HG02840 (cell line): ENCODE results near the gene ARSH.
"Not testable (repeated sequence)": the region's sequence is repeated elsewhere in the genome, so short reads cannot be mapped to it uniquely, and the experiment has no call there.

Experiments
- ATAC-seq: cut with Tn5 transposase; IDR thresholded peaks from one replicate; pipeline ENCODE4 v1.9.1; 2021; ENCODE audit warnings: mild to moderate bottlenecking, moderate library complexity, moderate number of reproducible peaks; ENCODE audit not compliant: unreplicated experiment, low FRiP score

The ARSH gene, protein sequence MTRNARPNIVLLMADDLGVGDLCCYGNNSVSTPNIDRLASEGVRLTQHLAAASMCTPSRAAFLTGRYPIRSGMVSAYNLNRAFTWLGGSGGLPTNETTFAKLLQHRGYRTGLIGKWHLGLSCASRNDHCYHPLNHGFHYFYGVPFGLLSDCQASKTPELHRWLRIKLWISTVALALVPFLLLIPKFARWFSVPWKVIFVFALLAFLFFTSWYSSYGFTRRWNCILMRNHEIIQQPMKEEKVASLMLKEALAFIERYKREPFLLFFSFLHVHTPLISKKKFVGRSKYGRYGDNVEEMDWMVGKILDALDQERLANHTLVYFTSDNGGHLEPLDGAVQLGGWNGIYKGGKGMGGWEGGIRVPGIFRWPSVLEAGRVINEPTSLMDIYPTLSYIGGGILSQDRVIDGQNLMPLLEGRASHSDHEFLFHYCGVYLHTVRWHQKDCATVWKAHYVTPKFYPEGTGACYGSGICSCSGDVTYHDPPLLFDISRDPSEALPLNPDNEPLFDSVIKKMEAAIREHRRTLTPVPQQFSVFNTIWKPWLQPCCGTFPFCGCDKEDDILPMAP

DNA sequence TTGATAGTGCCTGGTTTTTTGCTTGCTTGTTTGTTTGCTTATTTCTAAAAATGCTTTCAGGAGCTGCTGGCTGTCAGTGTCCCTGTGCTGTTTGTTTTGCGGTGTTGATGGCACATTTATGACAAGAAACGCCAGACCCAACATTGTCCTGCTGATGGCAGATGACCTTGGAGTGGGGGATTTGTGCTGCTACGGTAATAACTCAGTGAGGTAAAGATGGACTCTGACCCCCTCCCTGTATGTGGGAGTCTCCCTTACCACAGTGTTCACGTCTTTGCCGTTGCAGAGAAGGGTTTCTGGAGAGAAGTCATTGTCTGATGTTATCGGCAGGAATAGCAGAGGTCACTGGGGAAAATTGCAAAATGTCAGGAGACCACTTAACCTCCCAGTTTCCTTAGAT, at the start of gene ARSH:
Gene ARSH, plus strand, starts transcription at position 52 of the 400 bp plus-strand sequence. Its CDS starts 67 bp downstream, at position 119.
- ATAC-seq: no peak

DNA sequence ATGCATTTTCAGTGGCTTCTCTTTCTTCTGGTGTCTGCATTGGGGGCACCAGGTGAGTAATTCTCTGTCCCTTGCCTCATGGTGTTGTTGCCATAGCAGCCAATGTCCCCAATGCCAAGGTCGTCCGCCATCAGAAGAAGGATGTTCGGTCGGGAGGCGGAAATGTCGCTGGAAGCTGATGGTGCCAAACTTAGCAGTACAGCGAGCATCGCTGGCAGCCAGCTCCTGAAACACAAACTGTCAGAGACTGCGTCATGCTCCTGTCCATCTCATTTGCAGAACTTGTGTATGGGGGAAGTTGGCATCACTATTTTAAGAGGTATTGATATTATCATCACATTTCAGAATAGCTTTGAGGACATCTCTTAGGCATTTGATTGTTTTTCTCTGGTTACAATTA, 48.1 kb upstream of the ARSH start:
- ATAC-seq: no peak

DNA sequence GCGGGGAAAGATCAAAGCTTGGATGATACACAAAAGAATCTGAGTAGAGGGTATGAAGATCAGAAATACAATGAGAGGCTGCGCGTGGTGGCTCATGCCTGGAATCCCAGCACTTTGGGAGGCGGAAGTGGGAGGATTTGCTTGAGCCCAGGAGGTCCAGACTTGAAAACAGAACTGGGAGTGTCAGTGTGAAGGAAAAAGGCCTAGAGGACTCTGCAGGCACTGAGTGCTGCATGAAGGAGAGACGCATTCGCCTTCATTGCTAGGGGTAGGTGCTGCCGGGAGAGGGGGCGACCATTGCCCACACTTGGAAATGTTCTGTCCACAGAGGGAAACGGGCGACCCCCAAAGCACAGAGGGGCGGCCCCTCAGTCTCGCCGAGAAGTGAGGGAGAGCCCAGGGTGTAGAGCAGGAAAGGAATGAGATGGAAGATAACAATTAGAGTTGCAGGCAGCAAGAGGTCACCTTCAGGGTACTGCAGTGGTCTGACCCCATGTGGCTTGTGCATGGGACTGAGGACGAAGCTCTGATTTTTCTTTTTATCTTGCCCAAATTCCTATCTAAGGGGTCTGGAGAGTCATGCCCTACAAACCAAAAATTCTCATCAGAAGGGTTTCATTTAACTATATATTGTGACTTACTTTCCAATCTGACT, 45.4 kb upstream of the ARSH start:
- ATAC-seq: no peak

DNA sequence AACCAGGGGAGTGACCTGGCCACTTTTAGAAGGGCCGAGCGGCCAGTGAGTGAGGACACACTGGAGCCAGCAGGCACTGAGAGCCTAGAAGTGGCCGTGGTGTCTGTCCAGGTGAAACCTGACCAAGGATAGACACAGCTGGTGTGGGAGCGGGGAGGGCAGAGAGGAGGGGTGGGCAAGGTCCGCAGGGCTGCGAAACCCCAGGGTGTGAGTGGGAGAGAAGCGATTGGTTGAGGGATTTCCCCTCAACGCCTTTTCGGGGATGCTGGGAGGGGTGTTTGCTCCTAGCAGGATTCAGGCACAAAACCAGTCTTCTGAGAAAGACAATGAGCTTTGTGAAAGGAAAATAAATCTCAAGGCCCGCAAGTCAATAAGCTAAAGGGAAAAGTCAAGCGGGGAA, 44.0 kb upstream of the ARSH start:
- no peak for ATAC-seq

DNA sequence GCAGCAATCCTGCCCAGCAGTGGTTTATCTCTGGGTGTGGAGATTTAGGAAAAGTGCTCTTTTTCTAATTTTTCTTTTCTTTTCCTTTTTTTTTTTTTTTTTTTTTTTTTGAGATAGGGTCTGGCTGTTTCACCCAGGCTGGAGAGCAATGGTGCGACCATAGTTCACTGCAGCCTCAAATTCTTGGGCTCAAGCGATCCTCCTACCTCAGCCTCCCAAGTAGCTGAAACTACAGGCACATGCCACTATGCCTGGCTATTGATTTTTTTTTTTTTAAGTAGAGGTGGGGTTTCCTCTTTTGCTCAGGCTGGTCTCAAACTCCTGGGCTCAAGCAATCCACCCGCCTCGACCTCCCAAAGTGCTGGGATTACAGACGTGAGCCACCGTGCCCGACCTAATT, 42.9 kb upstream of the ARSH start:
- not testable (repeated sequence) for ATAC-seq

DNA sequence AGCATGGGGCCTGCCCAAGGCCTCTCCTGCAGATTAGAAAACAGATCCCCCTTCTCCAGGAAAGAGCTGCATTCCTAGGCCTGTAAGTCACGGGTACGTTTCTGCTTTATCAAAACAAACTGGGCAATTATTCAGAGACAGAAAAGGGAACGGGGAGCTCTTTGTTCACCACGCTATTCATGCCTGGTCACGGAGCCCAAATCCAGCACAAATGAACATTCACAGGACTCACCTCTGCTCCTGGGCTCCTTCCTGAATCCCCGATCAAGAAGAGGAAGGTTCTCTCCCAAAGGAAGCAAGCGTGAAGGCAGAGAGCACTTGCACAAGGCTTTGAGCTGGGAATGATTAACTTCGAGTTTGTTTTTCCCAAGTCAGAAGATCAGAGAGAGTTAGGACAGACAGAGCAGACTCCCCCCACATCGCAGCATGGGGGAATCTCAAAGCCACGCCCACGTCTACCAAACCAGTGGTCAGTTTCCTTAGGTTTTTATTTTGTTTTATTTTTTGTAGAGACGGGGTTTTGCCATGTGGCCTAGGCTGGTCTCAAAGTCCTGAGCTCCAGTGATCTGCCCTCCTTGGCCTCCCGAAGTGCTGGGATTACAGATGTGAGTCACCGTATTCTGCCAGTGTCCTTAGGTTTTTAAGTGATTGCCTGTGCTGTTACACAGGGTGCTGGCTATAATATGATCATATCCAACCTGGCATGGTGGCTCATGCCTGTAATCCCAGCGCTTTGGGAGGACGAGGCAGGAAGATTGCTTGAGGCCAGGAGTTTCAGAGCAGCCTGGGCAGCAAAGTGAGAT, 42.2 kb upstream of the ARSH start:
- ATAC-seq: not testable (repeated sequence)

DNA sequence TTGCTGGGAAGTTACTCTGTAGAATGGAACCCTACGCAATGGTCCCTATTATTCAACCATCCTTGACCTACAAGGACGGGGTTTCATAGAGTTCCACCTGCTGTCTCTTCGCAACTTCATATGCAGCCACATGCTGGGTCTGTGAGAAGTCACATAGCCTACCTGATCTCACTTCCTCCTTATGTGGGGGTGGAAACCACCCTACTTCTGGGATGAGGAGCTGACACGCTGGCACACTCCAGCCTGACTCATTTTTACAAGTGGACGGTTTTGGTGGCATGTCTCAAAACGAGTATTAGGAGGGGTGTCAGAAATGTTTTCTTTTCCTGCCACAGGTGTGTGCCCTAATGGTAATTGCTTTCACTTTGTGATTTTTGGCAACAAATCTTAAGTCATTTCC, 40.4 kb upstream of the ARSH start:
- no peak for ATAC-seq

DNA sequence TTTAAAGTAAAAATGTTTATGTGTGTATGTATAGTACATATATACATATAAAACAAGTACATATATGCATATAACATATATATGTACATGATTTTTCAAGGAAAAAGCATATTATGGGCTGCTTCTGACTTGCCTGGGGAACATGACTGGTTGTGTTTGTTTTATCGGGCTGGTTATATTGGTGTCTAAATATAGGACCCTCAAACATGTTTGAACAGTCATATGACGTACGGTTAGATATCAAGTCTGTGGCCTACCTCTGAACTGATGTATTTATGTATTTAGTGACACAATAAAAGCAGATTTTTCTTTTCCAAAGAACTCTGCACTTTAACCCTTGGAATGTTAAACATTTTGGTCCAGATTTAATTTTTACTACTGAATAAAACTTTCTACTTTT, 39.3 kb upstream of the ARSH start:
- no peak for ATAC-seq

DNA sequence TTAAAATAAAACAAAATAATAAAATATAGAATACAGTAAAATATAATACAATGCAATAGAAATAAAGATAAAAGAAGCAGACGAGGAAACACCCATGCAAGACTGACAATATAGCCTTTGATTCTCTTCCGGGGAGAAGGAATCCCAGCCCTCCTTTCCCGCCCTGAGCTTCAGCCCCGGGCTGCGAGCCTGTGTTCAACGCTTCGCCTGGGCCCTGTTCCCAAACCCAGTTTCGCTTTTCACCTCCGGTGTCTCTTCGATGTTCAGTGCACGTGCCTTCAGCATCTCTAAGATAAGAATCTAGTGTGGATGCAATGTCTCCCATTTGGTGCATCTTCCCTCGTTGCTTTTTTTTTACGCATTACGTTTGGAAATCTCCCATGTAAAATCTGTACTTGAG, 38.8 kb upstream of the ARSH start:
- no peak for ATAC-seq

DNA sequence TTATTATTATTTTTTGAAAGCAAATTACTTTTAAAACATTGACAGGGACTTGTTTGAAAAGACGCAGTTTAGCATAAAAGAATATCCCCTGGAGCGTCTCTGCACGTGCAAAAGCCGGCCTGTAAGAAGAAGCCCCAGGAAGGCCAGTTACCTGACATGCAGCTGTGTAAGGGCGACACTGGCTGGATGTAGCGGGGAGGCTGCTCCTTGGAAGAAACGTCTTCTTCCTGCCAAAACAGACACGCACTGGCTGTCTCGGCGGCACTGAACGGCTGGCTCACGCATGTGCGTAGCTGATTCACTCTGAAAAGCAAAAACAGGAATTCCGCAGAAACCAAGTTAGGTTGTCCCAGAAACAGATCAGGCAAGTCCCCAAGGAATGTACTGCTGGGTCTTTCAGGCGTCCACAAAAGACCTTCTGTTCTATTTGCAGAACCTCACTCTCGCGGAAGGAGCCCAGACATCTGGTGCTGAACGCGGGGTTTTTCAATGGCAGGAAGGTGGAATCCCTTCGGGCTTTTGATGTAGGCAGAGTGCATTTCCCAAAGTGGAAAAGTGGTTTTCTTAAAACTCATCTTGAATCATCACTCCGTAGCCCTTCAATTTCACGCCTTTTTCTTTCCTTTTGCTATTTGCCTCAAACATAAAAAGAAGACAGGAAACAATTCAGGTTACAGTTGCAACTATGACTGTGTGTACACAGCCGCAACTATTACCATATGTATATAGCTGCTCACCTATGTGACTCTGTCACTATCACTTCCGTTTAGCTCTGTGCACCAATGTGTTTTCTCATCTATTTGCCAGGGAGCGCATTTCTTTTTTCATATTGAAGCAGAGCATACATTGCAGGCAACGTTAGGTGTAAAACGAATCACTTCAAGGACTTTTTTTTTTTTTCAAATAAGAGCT, 38.1 kb upstream of the ARSH start:
- no peak for ATAC-seq

DNA sequence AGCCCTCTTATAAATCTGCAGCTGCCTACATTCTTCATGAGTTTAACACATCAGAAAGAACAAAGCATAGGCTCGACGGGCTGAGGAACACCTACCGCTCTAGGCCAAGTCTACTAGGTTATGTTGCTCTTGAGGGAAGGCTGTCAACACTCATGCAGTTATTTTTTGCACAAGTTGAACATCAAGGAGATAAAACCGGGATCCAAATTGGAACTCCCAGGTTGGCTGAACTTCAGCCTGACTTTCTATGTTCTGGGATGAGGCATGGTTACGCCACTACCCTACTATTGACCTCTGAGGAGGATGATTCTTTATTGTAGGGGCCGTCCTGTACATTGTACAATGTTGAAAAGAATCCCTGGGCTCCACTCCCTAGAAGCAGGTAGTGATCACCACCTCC, 37.3 kb upstream of the ARSH start:
- ATAC-seq: no peak

DNA sequence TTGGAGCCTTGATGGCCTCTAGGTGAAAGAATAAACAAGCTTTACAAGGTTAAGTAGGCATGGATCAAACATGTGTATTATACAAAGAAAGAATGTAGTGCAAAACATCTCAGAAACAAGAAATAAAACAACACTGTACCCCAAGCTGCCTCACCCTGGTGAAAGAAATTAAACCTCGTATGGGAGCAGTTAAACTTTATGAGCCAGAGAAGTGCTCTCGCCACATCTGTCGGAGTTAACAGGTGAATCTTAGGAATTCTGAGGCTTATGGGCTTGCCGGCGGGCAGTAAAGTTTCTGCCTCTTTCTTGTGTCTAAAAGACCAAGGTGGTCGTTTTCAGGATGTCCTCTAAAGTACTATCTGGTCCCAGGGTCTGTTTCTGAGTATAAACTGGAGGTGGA, 34.0 kb upstream of the ARSH start:
- ATAC-seq: no peak

DNA sequence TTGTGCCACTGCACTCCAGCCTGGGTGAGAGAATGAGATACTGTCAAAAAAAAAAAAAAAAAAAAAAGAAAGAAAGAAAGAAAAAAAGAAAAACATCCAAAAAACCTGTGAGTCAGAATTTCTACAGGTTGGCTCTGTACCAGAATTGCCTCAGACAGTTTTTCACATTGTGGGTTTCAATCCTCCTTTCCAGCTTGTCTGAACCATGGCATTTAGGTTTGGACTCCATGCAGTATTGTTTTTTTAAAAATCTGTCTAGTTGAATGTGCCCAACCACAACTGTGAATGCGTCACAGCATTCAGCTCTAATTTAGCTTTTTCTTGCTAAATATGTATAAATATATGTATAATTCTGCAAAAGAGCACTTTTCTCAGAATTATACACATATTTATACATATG, 31.4 kb upstream of the ARSH start:
- ATAC-seq: no peak

DNA sequence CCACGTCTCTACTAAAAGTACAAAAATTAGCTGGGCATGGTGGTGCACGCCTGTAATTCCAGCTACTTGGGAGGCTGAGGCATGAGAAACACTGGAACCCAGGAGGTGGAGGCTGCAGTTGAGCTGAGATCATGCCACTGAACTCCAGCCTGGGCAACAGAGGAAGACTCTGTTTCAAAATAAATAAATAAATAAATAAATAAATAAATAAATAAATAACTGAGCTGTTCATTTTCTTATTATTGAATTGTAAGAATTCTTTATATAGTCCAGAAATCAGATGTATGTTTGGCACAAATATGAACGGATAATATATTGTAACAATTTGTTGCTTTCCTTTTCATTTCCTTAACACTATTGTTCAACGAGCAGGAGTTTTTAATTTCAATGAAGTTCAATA, 27.7 kb upstream of the ARSH start:
- not testable (repeated sequence) for ATAC-seq

DNA sequence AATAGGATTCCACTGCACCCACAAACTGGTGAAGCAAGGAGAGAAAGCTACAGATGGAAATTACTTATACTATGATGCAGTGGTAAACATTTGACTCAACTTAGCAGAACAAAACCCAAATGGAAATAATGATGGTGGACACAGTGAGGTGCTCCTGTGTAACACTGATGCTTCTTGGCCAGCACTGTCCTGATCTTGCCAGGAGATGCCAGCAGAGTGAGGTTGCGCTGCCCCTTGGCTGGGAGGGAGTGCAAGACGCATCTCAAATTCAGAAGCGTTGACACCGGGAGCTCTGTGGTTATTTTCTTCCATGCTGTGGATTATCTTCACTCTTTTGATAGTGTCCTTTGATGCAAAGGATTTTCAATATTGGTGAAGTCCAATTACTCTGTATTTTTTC, 22.0 kb upstream of the ARSH start:
- no peak for ATAC-seq

DNA sequence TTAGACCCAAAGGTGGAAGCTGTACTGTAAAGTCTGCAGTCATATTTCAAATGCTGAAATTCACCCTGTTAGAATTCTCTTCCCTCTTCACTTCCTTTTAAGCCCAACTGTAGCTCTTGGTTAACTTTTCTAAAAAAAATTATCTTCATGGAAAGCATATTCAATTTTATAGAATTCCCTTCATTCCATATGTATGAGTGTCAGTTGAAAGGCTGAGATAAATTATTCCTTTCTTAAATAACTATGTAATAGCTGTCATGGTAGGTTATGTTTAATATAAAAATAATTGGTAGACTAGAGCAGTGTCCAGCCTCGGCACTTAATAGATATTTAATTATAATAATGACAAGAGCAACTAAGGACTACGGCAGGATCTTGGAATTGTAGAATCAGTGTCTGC, 16.8 kb upstream of the ARSH start:
- no peak for ATAC-seq

DNA sequence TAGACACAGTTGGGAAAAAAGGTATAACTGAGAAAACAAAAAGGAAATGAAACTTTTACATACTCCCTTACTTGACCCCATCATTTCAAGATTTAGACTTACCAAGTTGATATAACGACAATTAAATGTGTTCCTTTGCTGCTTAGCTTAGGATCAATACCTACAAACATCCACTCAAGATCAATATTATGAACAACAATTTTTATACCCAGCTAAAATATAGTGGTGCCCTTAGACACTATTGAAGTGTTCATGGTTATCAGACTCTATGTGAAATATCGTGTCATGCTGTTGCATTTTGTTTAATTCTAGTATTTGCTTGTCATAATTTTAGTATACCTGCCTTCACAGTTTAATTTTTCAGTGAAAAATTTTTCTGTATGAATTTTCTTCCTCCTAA, 4.2 kb downstream of the ARSH start:
- ATAC-seq: no peak

DNA sequence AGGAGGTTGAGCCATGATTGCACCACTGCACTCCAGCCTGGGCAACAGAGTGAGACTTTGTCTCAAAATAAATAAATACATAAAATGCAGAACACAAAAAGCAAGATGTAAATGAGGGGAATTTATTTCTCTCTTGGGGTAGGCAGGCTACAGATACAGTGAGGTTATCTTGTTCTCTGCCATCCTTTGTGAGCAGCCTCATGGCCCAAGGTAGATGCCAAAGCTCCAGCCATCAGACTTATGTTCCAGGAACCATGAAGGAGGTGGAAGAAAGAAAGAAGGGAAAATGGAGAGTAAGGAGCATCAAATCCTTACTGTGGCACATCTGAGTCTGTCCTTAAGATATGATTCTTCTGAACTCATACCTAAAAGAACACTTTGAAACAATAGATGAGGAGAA, 11.1 kb downstream of the ARSH start:
- ATAC-seq: no peak

DNA sequence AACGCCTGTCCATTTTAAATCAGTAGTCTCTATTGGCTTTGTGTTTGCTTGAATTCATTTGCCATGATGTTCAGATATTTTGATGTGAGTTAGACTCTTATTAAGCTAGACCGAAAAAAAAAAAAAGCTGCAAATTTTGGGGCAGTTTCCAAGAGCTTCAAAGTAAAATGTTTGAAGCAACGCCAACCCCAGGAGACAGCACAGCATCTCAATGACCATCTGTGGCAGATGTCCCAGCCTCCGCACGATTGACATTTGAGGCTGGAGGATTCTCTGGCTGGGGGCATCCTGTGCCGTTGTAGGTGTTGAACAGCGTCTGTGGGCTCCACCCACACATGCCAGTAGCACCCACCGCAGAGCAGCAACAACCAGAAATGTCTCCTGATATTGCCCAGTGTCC, 17.8 kb downstream of the ARSH start:
- no peak for ATAC-seq
